Activated T-helper 17 cell treated with anti-CD3 and anti-CD28 coated beads, Interleukin-2, amount 50 U/mL, for 72 hours (primary cell): ENCODE data around the gene UBE2O. TPM values are rescaled to one million over a fixed set of nuclear protein-coding genes. Genes with fewer than 3 reads are reported as not detected.

Experiments
- ATAC-seq: fragments of 150-1000 bp; cut with Tn5 transposase; replicated peaks from 2 replicates; pipeline ENCODE4 v1.10.0; 2021; ENCODE audit warnings: mild to moderate bottlenecking, moderate library complexity
- H3K27ac Mint-ChIP-seq: one replicate; pipeline ENCODE4 v1.8.0; 2022; ENCODE audit warnings: mixed read lengths
- H3K27me3 Mint-ChIP-seq: one replicate; pipeline ENCODE4 v1.8.0; 2022; ENCODE audit warnings: mixed read lengths
- H3K36me3 Mint-ChIP-seq: one replicate; pipeline ENCODE4 v1.8.0; 2022; ENCODE audit warnings: low read depth, mild to moderate bottlenecking, mixed read lengths
- H3K4me1 Mint-ChIP-seq: one replicate; pipeline ENCODE4 v1.8.0; 2022; ENCODE audit warnings: mixed read lengths
- H3K4me3 Mint-ChIP-seq: one replicate; pipeline ENCODE4 v1.8.0; 2022; ENCODE audit warnings: mild to moderate bottlenecking, mixed read lengths
- H3K9me3 Mint-ChIP-seq: one replicate; pipeline ENCODE4 v1.8.0; 2022; ENCODE audit warnings: mixed read lengths
- total RNA-seq, 2 donors: library from RNA; stranded (reverse); gene quantifications; one replicate each; pipeline ENCODE4 v1.2.3, GENCODE V29; 2022

The UBE2O gene
- total RNA-seq, 2 donors from 2014 or later, result 35.3 to 38.7 TPM

DNA sequence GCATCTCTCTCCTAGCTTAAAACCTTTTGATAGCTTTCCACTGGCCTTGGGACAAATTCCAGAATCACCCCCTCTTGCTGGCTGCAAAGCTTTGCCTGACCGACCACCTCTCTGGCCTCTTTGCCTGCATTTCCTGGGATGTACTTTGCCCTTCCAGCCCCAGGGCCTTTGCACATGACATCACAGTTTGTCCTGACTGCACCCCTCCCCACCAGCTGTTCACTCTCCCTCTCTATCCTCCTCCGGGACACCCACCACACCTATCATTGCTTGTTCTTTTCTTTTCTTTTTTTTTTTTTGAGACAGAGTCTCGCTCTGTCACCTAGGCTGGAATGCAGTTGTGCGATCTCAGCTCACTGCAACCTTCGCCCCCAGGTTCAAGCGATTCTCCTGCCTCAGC, 22.4 kb upstream of the UBE2O start:
- Mint-ChIP-seq H3K4me1 (no peaks in the 10 kb centered on the region), H3K4me3 (no peak overlapping the region), H3K9me3 (no peaks in the 10 kb centered on the region), H3K27ac (no peak overlapping the region), H3K36me3 (peaks cover 27% of the 10 kb centered on the region), H3K27me3 (no peaks in the 10 kb centered on the region)
- ATAC-seq, result no peak

DNA sequence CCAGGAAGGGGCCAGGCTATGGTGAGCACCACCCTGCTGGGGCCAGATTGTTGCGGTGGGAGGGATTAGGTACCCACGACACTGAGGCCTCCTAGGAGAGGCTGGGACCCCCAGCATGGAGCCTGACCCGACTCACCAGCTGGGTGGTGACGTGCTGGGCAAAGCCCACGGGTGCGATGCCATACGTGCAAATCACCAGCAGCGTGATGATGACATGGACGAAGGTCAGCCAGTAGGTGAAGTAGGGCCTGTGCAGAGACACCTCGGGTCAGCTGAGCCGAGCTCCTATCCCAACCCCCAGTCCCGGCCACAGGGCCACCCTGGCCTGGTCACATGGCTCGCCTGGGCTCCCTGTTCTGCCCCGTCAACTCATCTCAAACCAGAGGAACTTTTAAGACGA, 21.9 kb upstream of the UBE2O start:
- H3K9me3 Mint-ChIP-seq, result no peaks in the 10 kb centered on the region
- H3K36me3 Mint-ChIP-seq, result peaks cover 26% of the 10 kb centered on the region
- no peak for ATAC-seq
- no peak overlapping the region for H3K27ac Mint-ChIP-seq
- no peaks in the 10 kb centered on the region for H3K27me3 Mint-ChIP-seq
- no peak overlapping the region for H3K4me3 Mint-ChIP-seq
- H3K4me1 Mint-ChIP-seq, result no peaks in the 10 kb centered on the region

- no peak for ATAC-seq
- H3K27me3 Mint-ChIP-seq, result no peaks in the 10 kb centered on the region
- H3K27ac Mint-ChIP-seq, result no peak overlapping the region
- H3K4me1 Mint-ChIP-seq, result no peaks in the 10 kb centered on the region
- peaks cover 26% of the 10 kb centered on the region for H3K36me3 Mint-ChIP-seq
- H3K9me3 Mint-ChIP-seq, result no peaks in the 10 kb centered on the region
- no peak overlapping the region for H3K4me3 Mint-ChIP-seq
Measured at GRCh38 chr17:76474238-76474637, 21.3 kb upstream of the UBE2O start.

- Mint-ChIP-seq H3K36me3 (peaks cover 26% of the 10 kb centered on the region), H3K27ac (no peak overlapping the region), H3K4me1 (no peaks in the 10 kb centered on the region), H3K27me3 (no peaks in the 10 kb centered on the region), H3K4me3 (no peak overlapping the region), H3K9me3 (no peaks in the 10 kb centered on the region)
- ATAC-seq, result peak; percentile 23
Measured at GRCh38 chr17:76473541-76473985, 20.6 kb upstream of the UBE2O start.

DNA sequence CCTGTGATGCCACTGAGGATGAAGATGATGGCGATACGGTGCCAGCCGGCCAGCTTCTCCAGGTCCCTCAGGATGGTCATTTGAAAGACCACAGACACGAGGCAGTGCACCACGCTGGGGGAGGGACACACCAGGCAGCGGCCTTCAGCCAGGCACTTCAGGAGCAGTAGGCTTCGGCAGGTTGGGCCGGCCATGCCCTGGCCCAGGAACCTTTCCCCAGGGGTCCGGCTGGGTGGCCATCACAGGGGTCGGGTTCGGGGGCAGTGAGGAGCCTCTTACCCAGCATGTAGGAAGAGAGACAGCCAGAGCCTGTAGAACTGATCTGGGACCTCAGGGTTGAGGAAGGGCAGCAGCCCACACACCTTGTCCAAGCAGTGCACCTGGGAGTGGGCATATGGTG, 19.8 kb upstream of the UBE2O start:
- Mint-ChIP-seq H3K27ac (no peak overlapping the region), H3K36me3 (peaks cover 18% of the 10 kb centered on the region), H3K27me3 (no peaks in the 10 kb centered on the region), H3K9me3 (no peaks in the 10 kb centered on the region), H3K4me1 (no peaks in the 10 kb centered on the region), H3K4me3 (no peak overlapping the region)
- ATAC-seq, result no peak

GRCh38 chr17:76472258-76472645, 19.3 kb upstream of the UBE2O start:
- no peaks in the 10 kb centered on the region for H3K27me3 Mint-ChIP-seq
- no peaks in the 10 kb centered on the region for H3K4me1 Mint-ChIP-seq
- no peak overlapping the region for H3K4me3 Mint-ChIP-seq
- H3K36me3 Mint-ChIP-seq, result peaks cover 18% of the 10 kb centered on the region
- H3K9me3 Mint-ChIP-seq, result no peaks in the 10 kb centered on the region
- no peak overlapping the region for H3K27ac Mint-ChIP-seq
- no peak for ATAC-seq

GRCh38 chr17:76471498-76472257, 18.7 kb upstream of the UBE2O start:
- no peaks in the 10 kb centered on the region for H3K4me1 Mint-ChIP-seq
- no peaks in the 10 kb centered on the region for H3K9me3 Mint-ChIP-seq

DNA sequence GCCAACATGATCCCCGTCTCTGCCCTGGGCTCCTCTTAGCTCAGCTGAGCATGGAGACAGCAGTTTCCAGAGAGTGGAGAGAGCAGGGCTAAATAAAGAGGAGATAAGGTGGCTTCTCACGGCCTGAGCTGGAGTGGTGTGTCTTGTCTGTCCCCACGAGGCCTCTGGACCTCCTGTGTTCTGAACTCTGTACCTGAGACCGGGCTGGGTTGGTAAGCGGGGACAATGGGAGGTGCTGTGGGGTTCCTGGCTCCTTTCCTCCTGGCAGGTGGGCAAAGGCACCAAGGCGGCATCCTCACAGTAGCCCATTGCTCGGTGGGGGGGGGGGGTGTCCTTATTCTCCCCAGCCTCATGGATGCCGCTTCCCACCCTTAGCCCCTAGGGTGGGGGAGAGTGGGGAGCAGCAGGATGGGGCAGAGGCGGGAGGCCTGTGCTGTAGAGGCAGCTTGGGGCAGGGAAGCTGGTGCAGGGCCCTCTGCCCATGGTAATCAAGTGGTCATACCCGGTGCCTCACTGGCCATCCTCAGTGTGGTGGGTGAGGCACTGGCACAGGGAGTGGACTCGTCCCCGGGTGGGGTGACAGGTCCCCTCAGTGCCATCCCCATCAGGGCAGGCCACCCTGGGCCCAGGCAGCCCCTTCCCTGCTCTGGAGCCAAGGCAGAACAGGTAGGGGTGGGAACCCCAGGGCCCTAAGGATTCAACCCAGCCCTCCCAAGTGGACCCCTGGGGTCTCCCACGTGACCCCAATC, 17.2 kb upstream of the UBE2O start:
- no peaks in the 10 kb centered on the region for H3K4me1 Mint-ChIP-seq
- H3K4me3 Mint-ChIP-seq, result no peak overlapping the region
- H3K27ac Mint-ChIP-seq, result no peak overlapping the region
- no peaks in the 10 kb centered on the region for H3K27me3 Mint-ChIP-seq
- H3K36me3 Mint-ChIP-seq, result peaks cover 18% of the 10 kb centered on the region
- no peaks in the 10 kb centered on the region for H3K9me3 Mint-ChIP-seq
- ATAC-seq, result no peak

More at GRCh38 chr17:76471498-76472257, 18.7 kb upstream of the UBE2O start:
- Mint-ChIP-seq H3K36me3 (peaks cover 18% of the 10 kb centered on the region), H3K27me3 (no peaks in the 10 kb centered on the region), H3K4me3 (no peak overlapping the region), H3K27ac (peak overlapping the region; percentile 57)
- ATAC-seq, result no peak

- ATAC-seq, result no peak
- Mint-ChIP-seq H3K36me3 (peaks cover 18% of the 10 kb centered on the region), H3K4me3 (no peak overlapping the region), H3K27me3 (no peaks in the 10 kb centered on the region), H3K4me1 (no peaks in the 10 kb centered on the region), H3K27ac (no peak overlapping the region), H3K9me3 (no peaks in the 10 kb centered on the region)
Measured at GRCh38 chr17:76469076-76469990, 16.4 kb upstream of the UBE2O start.

GRCh38 chr17:76468634-76469010, 15.7 kb upstream of the UBE2O start:
- Mint-ChIP-seq H3K27me3 (no peaks in the 10 kb centered on the region), H3K27ac (no peak overlapping the region), H3K4me1 (no peaks in the 10 kb centered on the region), H3K36me3 (peaks cover 18% of the 10 kb centered on the region), H3K9me3 (no peaks in the 10 kb centered on the region), H3K4me3 (no peak overlapping the region)
- ATAC-seq, result no peak

DNA sequence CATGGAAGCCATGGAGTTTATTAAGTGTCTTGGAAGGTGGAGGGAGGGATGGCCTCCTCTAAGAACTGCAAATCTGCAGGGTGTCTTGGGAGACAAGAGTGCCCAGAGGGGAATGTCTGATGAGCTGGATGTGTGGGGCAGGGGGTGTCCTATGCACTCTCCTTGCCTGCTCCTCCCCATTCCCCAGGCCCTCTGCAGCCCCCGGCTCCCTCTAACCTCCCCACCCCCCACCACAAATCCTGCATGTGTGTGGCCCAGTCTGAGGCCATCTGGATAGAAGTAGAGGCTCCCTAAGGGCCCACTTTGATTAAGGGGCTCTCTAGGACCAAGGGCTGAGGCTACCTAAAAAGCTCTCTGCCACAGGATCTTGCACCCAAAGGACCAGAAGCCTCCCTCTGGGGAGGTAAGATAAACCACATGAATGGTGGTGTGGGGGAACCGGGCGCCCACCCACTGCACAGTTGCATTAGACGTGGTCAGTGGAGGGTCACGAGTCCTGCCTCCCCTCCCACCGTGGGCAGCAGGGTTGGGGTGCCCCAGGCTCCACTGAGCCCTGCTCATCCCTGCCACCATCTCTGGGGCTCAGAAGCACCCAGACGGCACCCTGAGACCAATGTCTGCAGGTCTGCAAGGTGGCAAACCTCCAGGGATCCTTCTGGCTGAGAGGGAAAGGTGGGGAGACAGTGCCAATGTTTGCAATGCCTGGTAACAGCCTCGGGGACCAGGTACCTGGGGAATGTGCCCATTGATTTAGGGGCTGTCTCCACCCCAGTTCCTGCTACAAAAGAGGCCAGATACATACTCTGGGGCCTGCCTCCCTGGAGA, 15.1 kb upstream of the UBE2O start:
- H3K27me3 Mint-ChIP-seq, result no peaks in the 10 kb centered on the region
- H3K4me3 Mint-ChIP-seq, result no peak overlapping the region
- H3K36me3 Mint-ChIP-seq, result peaks cover 14% of the 10 kb centered on the region
- ATAC-seq, result no peak
- H3K4me1 Mint-ChIP-seq, result no peaks in the 10 kb centered on the region
- no peaks in the 10 kb centered on the region for H3K9me3 Mint-ChIP-seq
- H3K27ac Mint-ChIP-seq, result no peak overlapping the region

- Mint-ChIP-seq H3K36me3 (peaks cover 10% of the 10 kb centered on the region), H3K9me3 (no peaks in the 10 kb centered on the region), H3K4me3 (no peak within 1 kb of the TSS), H3K27ac (no peak within 1 kb of the TSS), H3K27me3 (no peaks in the 10 kb centered on the region), H3K4me1 (no peaks in the 10 kb centered on the region)
- ATAC-seq, result no peak
Measured at GRCh38 chr17:76467366-76467765, 14.4 kb upstream of the UBE2O start, which contains the start of gene AANAT. Gene AANAT (plus strand): TSS chr17:76467603. CDS start chr17:76468747, 1,144 bp downstream.

- ATAC-seq, result no peak
- H3K27ac Mint-ChIP-seq, result no peak overlapping the region
- H3K36me3 Mint-ChIP-seq, result peaks cover 10% of the 10 kb centered on the region
- H3K27me3 Mint-ChIP-seq, result no peaks in the 10 kb centered on the region
- no peaks in the 10 kb centered on the region for H3K9me3 Mint-ChIP-seq
- H3K4me3 Mint-ChIP-seq, result no peak overlapping the region
- no peaks in the 10 kb centered on the region for H3K4me1 Mint-ChIP-seq
Measured at GRCh38 chr17:76466775-76467130, 13.8 kb upstream of the UBE2O start.
